ENCODE results near the gene ATP8A2. TPM values are rescaled to one million over a fixed set of nuclear protein-coding genes. Genes with fewer than 3 reads are reported as not detected.
"Not testable (repeated sequence)": the region's sequence is repeated elsewhere in the genome, so short reads cannot be mapped to it uniquely, and the experiment has no call there.

Gene ATP8A2
- total RNA-seq, 1 donor from 2014 or later: 1.9 TPM

DNA sequence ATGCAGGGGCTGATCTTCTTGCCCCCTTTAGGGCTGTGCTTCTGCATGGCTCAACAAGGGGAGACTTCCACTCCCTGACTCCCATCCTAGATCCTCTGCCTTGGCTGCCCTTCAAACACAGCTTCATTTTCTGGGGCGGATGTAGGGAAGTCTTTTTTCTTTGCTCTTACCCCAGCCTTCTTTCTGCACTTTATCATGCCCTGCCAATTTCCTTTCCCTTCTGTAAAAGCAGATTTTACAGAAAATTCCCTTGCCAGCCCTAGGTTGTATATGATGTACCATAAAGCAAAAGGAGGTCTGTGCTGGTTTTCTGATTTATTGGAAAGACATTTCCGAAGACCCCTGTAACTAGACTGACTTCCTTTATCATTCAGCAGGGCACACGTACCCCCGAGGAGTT is 396.6 kb downstream of the ATP8A2 start:
- H3K4me1 Mint-ChIP-seq (ENCODE audit: low read depth): peaks cover 59% of the 10 kb centered on the region
- no peaks in the 10 kb centered on the region for H3K9me3 Mint-ChIP-seq (ENCODE audit: low read depth)
- DNase-seq (ENCODE audit: low spot score): no peak
- H3K27ac Mint-ChIP-seq (ENCODE audit: unreplicated experiment): peak overlapping the region; percentile 91
- H3K36me3 Mint-ChIP-seq (ENCODE audit: low read depth): no peaks in the 10 kb centered on the region
- no peaks in the 10 kb centered on the region for H3K27me3 Mint-ChIP-seq (ENCODE audit: low read depth)
- TF ChIP-seq, protein P1, sequence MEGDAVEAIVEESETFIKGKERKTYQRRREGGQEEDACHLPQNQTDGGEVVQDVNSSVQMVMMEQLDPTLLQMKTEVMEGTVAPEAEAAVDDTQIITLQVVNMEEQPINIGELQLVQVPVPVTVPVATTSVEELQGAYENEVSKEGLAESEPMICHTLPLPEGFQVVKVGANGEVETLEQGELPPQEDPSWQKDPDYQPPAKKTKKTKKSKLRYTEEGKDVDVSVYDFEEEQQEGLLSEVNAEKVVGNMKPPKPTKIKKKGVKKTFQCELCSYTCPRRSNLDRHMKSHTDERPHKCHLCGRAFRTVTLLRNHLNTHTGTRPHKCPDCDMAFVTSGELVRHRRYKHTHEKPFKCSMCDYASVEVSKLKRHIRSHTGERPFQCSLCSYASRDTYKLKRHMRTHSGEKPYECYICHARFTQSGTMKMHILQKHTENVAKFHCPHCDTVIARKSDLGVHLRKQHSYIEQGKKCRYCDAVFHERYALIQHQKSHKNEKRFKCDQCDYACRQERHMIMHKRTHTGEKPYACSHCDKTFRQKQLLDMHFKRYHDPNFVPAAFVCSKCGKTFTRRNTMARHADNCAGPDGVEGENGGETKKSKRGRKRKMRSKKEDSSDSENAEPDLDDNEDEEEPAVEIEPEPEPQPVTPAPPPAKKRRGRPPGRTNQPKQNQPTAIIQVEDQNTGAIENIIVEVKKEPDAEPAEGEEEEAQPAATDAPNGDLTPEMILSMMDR (IDR thresholded peaks at IDR 0.05): no peak
- H3K4me3 Mint-ChIP-seq (ENCODE audit: unreplicated experiment): no peak overlapping the region

- peak overlapping the region; percentile 91 for H3K27ac Mint-ChIP-seq (ENCODE audit: unreplicated experiment)
- no peak for DNase-seq (ENCODE audit: low spot score)
These were observed 397.1 kb downstream of the ATP8A2 start for GRCh38 chr13:25768838-25769237.

DNA sequence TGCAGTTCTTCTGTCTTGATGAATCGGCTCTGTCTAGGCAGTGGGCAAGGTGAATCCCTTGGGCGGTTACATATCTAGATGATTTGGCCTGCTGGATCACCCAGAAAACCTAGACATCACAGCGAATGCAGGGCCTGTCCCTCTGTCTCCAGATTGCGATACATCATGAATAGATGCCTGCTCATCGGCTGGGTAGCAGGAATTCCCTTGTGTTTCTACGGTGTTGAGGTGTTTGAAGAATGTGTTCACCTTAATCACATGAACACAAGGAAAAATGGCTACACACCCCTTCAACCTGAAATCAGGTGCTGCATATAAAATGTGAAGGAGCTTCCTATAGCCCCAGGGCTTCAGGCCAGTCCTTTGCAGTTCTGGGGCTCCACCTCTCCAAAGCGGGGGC is 398.8 kb downstream of the ATP8A2 start:
- no peaks in the 10 kb centered on the region for H3K9me3 Mint-ChIP-seq (ENCODE audit: low read depth)
- no peak for DNase-seq (ENCODE audit: low spot score)
- H3K27ac Mint-ChIP-seq (ENCODE audit: unreplicated experiment): peak overlapping the region; percentile 94
- TF ChIP-seq, protein P1 (IDR thresholded peaks at IDR 0.05): no peak
- H3K36me3 Mint-ChIP-seq (ENCODE audit: low read depth): no peaks in the 10 kb centered on the region
- H3K27me3 Mint-ChIP-seq (ENCODE audit: low read depth): no peaks in the 10 kb centered on the region
- no peak overlapping the region for H3K4me3 Mint-ChIP-seq (ENCODE audit: unreplicated experiment)
- peaks cover 62% of the 10 kb centered on the region for H3K4me1 Mint-ChIP-seq (ENCODE audit: low read depth)

More at GRCh38 chr13:25768838-25769237, 397.1 kb downstream of the ATP8A2 start:
- TF ChIP-seq, protein P1 (IDR thresholded peaks at IDR 0.05): no peak
- no peaks in the 10 kb centered on the region for H3K36me3 Mint-ChIP-seq (ENCODE audit: low read depth)
- no peaks in the 10 kb centered on the region for H3K9me3 Mint-ChIP-seq (ENCODE audit: low read depth)
- H3K27me3 Mint-ChIP-seq (ENCODE audit: low read depth): no peaks in the 10 kb centered on the region
- H3K4me1 Mint-ChIP-seq (ENCODE audit: low read depth): peaks cover 57% of the 10 kb centered on the region
- H3K4me3 Mint-ChIP-seq (ENCODE audit: unreplicated experiment): peak overlapping the region; percentile 51

DNA sequence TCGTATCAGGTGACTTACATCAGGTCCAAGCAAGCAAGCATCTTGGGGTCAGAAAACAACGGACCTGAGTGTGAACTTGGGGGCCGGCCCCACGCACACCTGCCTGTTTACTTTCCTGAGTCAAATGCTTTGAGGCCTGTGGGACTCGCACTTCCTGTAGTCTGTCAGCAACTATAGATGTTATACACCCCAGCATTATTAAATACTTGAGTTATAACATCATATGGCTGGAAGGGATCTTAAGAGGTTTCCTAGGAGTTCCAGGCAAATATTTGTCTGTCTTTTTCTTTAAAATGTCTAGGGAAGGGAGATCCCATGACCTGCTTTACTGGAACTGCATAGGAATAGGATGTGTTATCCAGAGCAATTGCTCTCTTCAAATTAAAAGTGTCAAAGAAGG is 399.4 kb downstream of the ATP8A2 start:
- peak overlapping the region; percentile 94 for H3K27ac Mint-ChIP-seq (ENCODE audit: unreplicated experiment)
- H3K4me3 Mint-ChIP-seq (ENCODE audit: unreplicated experiment): no peak overlapping the region
- no peaks in the 10 kb centered on the region for H3K36me3 Mint-ChIP-seq (ENCODE audit: low read depth)
- H3K27me3 Mint-ChIP-seq (ENCODE audit: low read depth): no peaks in the 10 kb centered on the region
- peaks cover 62% of the 10 kb centered on the region for H3K4me1 Mint-ChIP-seq (ENCODE audit: low read depth)
- TF ChIP-seq, protein P1 (IDR thresholded peaks at IDR 0.05): no peak
- DNase-seq (ENCODE audit: low spot score): no peak
- H3K9me3 Mint-ChIP-seq (ENCODE audit: low read depth): no peaks in the 10 kb centered on the region

DNA sequence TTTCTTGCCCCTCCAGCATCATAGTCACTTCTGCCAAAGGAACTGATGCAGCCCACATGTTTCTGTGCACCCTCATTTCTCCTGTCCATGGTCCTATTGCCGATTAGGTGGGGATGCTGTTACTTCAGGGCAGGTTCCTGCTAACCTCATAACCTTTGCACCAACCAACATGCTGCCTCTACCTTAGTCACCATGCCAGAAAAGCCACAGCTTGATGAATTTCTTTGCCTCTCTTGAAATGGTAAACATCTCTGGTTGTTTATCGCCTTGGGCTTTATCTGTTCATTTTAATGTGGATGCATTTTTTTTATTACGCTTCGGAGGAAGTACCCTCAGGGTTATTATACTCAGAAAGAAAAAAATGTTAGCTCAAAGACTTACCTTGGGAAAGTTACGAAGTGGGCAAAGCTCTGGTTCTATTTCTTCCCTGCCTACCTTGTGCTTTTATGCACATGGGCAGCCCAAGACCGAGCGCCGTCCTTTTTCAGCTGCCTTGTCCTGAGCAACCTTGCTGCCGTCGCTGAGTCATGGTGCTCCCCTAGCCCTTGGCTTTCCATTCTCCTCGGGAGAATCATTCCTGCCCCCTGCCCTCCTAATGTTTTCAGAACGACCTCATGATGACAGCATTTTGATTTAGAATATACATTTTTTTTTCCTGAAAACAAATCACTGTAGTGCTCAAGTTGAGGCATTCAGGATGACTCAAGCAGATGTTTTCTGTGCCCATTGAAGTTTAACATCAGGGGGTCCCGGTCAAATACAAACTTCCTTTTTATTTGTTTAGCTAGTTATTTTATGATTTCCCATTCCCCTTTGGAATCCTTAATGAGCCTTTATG is 400.1 kb downstream of the ATP8A2 start:
- TF ChIP-seq, protein P1 (IDR thresholded peaks at IDR 0.05): no peak
- H3K4me3 Mint-ChIP-seq (ENCODE audit: unreplicated experiment): peak overlapping the region; percentile 45
- DNase-seq (ENCODE audit: low spot score): no peak
- peak overlapping the region; percentile 94 for H3K27ac Mint-ChIP-seq (ENCODE audit: unreplicated experiment)
- no peaks in the 10 kb centered on the region for H3K36me3 Mint-ChIP-seq (ENCODE audit: low read depth)
- peaks cover 61% of the 10 kb centered on the region for H3K4me1 Mint-ChIP-seq (ENCODE audit: low read depth)
- H3K27me3 Mint-ChIP-seq (ENCODE audit: low read depth): no peaks in the 10 kb centered on the region
- H3K9me3 Mint-ChIP-seq (ENCODE audit: low read depth): no peaks in the 10 kb centered on the region

DNA sequence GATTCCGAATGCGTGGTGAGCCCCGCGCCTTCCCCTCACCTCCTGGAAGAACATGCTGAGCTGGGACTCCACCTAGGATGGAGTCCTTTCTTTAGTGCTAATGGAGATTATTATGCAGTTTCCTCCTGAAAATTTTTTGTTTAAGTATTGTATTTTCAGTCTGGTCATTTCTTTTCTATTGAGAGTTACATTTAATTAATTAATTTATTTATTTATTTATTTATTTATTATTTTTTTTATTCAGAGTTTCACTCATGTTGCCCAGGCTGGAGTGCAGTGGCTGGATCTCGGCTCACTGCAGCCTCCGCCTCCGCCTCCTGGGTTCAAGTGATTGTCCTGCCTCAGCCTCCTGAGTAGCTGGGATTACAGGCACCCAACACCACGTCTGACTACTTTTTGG is 400.8 kb downstream of the ATP8A2 start:
- Mint-ChIP-seq H3K27ac (ENCODE audit: unreplicated experiment) (peak overlapping the region; percentile 94), H3K4me1 (ENCODE audit: low read depth) (peaks cover 55% of the 10 kb centered on the region), H3K4me3 (ENCODE audit: unreplicated experiment) (peak overlapping the region; percentile 45)
- not testable (repeated sequence) for DNase-seq (ENCODE audit: low spot score); H3K9me3 Mint-ChIP-seq (ENCODE audit: low read depth); H3K27me3 Mint-ChIP-seq (ENCODE audit: low read depth); H3K36me3 Mint-ChIP-seq (ENCODE audit: low read depth)

DNA sequence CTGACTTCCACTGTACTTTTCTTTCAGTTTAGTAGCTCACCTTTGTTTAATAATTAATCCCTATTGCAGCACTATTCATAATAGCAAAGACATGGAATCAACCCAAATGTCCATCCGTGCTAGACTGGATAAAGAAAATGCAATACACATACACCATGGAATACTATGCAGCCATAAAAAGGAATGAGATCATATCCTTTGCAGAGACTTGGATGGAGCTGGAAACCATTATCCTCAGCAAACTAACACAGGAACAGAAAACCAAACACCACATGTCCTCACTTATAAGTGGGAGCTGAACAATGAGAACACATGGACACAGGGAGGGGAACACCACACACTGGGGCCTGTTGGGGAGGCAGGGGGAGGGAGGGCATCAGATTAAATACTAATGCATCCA is 402.3 kb downstream of the ATP8A2 start:
- H3K4me3 Mint-ChIP-seq (ENCODE audit: unreplicated experiment); H3K27ac Mint-ChIP-seq (ENCODE audit: unreplicated experiment); H3K9me3 Mint-ChIP-seq (ENCODE audit: low read depth); DNase-seq (ENCODE audit: low spot score); H3K27me3 Mint-ChIP-seq (ENCODE audit: low read depth); H3K36me3 Mint-ChIP-seq (ENCODE audit: low read depth): not testable (repeated sequence)
- H3K4me1 Mint-ChIP-seq (ENCODE audit: low read depth): peaks cover 45% of the 10 kb centered on the region

All from chondrocyte (in vitro differentiated cells).